IMR-90 (cell line): Measurements from ENCODE around the gene NIPA2. TPM values are rescaled to one million over a fixed set of nuclear protein-coding genes. Genes with fewer than 3 reads are reported as not detected.
A peak's percentile ranks its signal among the peaks of the same experiment; 100 is the strongest.

Source experiments
- ATAC-seq: fragments of 200-7000 bp; cut with Tn5 transposase; 2 replicates; pipeline ENCODE4 v1.9.1; 2020; ENCODE audit warnings: low read depth, mild to moderate bottlenecking, moderate library complexity
- BruUV-seq: library from RNA; stranded (reverse); fragments of 400-500 nt; replicated peaks from 2 replicates; lab custom pipeline; 2021; lab: Mats Ljungman, UMichigan
- CTCF ChIA-PET: fragments of 300-600 bp; formaldehyde crosslinking; extraction: SDS; loops from one replicate; lab custom pipeline; 2021; ENCODE audit warnings: antibody characterized with exemption; lab: Yijun Ruan, JAX
- POLR2A ChIA-PET: fragments of 300-600 bp; sonication (Branson Sonifier 250); formaldehyde crosslinking; loops from one replicate; lab custom pipeline; 2022; ENCODE audit warnings: antibody characterized with exemption; ENCODE audit not compliant: unreplicated experiment; lab: Charles Lee
- DNase-seq: peaks from one replicate; pipeline ENCODE4 v3.0.0; 2013
- H2AFZ ChIP-seq: replicated peaks from 2 replicates; pipeline ENCODE3; 2013; ENCODE audit warnings: low read length, mild to moderate bottlenecking; ENCODE audit not compliant: poor library complexity
- H2AK5ac ChIP-seq: 2 replicates; pipeline ENCODE4 v1.6.1; 2013; ENCODE audit warnings: low read depth, low read length, inconsistent platforms
- H2AK9ac ChIP-seq: replicated peaks from 2 replicates; pipeline ENCODE3; 2013; ENCODE audit warnings: mild to moderate bottlenecking, low read depth, low read length, moderate library complexity; ENCODE audit not compliant: poor library complexity
- H2BK120ac ChIP-seq: 2 replicates; pipeline ENCODE4 v1.6.1; 2013; ENCODE audit warnings: low read depth, low read length, inconsistent platforms
- H2BK15ac ChIP-seq: 3 replicates; pipeline ENCODE4 v1.6.1; 2013; ENCODE audit warnings: low read depth, low read length, inconsistent platforms
- H2BK20ac ChIP-seq: 2 replicates; pipeline ENCODE4 v1.6.1; 2013; ENCODE audit warnings: low read depth, mild to moderate bottlenecking, inconsistent platforms, low read length, moderate library complexity
- H2BK5ac ChIP-seq: 2 replicates; pipeline ENCODE4 v1.6.1; 2013; ENCODE audit warnings: mild to moderate bottlenecking, low read depth, low read length, inconsistent platforms; ENCODE audit not compliant: poor library complexity, severe bottlenecking
- H3K14ac ChIP-seq: replicated peaks from 2 replicates; pipeline ENCODE4 v1.6.1; 2013; ENCODE audit warnings: low read depth, low read length, inconsistent platforms
- H3K18ac ChIP-seq: 2 replicates; pipeline ENCODE4 v1.6.1; 2013; ENCODE audit warnings: low read depth, low read length, control low read depth
- H3K23ac ChIP-seq: 2 replicates; pipeline ENCODE4 v1.6.1; 2013; ENCODE audit warnings: low read depth, low read length, inconsistent platforms
- H3K27ac ChIP-seq: 2 replicates; pipeline ENCODE4 v1.5.1; 2013; ENCODE audit warnings: mild to moderate bottlenecking, control low read depth, low read length; ENCODE audit not compliant: insufficient read depth
- H3K27me3 ChIP-seq: 2 replicates; pipeline ENCODE4 v1.6.1; 2013; ENCODE audit warnings: low read length; ENCODE audit not compliant: control insufficient read depth, insufficient read depth
- H3K36me3 ChIP-seq: 2 replicates; pipeline ENCODE4 v1.6.1; 2013; ENCODE audit warnings: low read length, mixed read lengths; ENCODE audit not compliant: control insufficient read depth, insufficient read depth
- H3K4ac ChIP-seq: 2 replicates; pipeline ENCODE4 v1.6.1; 2013; ENCODE audit warnings: low read depth, low read length, inconsistent platforms
- H3K4me1 ChIP-seq: 2 replicates; pipeline ENCODE4 v1.6.1; 2013; ENCODE audit warnings: low read length, mixed read lengths; ENCODE audit not compliant: control insufficient read depth, insufficient read depth
- H3K4me2 ChIP-seq: 2 replicates; pipeline ENCODE4 v1.6.1; 2013; ENCODE audit warnings: low read depth, mild to moderate bottlenecking, control low read depth, low read length, moderate library complexity
- H3K4me3 ChIP-seq: 2 replicates; pipeline ENCODE4 v1.5.1; 2013; ENCODE audit warnings: low read depth, mild to moderate bottlenecking, control low read depth, low read length, moderate library complexity; ENCODE audit not compliant: insufficient read depth
- H3K56ac ChIP-seq: 2 replicates; pipeline ENCODE4 v1.6.1; 2013; ENCODE audit warnings: low read length, inconsistent platforms; ENCODE audit not compliant: insufficient read depth; ENCODE audit errors: extremely low read depth
- H3K79me1 ChIP-seq, 2 experiments: 2 replicates each; pipeline ENCODE4 v1.6.1; 2013; ENCODE audit warnings: low read length in 2 of 2, inconsistent platforms in 1 of 2, low read depth in 1 of 2
- H3K9ac ChIP-seq: 2 replicates; pipeline ENCODE4 v1.6.1; 2013; ENCODE audit warnings: low read depth, low read length, control low read depth
- H3K9me1 ChIP-seq: 2 replicates; pipeline ENCODE4 v1.6.1; 2013; ENCODE audit warnings: low read length, inconsistent platforms; ENCODE audit not compliant: insufficient read depth
- H3K9me3 ChIP-seq: 2 replicates; pipeline ENCODE4 v1.6.1; 2013; ENCODE audit warnings: low read length; ENCODE audit not compliant: control insufficient read depth, insufficient read depth
- H4K20me1 ChIP-seq: 2 replicates; pipeline ENCODE4 v1.6.1; 2013; ENCODE audit warnings: low read length, inconsistent platforms; ENCODE audit not compliant: insufficient read depth
- H4K5ac ChIP-seq: 2 replicates; pipeline ENCODE4 v1.6.1; 2013; ENCODE audit warnings: mild to moderate bottlenecking, low read depth, low read length, control low read depth
- H4K8ac ChIP-seq, 2 experiments: 2 replicates each; pipeline ENCODE4 v1.6.1; 2013; ENCODE audit warnings: low read depth in 2 of 2, low read length in 2 of 2, control low read depth in 1 of 2, inconsistent platforms in 1 of 2
- H4K91ac ChIP-seq: 2 replicates; pipeline ENCODE4 v1.6.1; 2013; ENCODE audit warnings: low read depth, low read length, inconsistent platforms; ENCODE audit not compliant: insufficient read depth
- MAFK ChIP-seq: IDR thresholded peaks from 2 replicates; pipeline ENCODE4 v1.6.1; 2012; ENCODE audit warnings: low read depth, low read length, improper control_type of control experiment
- NFE2L2 ChIP-seq: fragments of 150-350 bp; IDR thresholded peaks from 2 replicates; pipeline ENCODE4 v1.6.1; 2016; ENCODE audit warnings: low read depth, mild to moderate bottlenecking, low read length
- RFX5 ChIP-seq: IDR thresholded peaks from 2 replicates; pipeline ENCODE4 v1.8.0; 2012; ENCODE audit warnings: low read depth, mild to moderate bottlenecking, low read length, moderate library complexity
- WGBS, 2 experiments: methylation state at CpG; one replicate each; pipeline versions ENCODE4 v1.1.5 to v1.1.7; 2013; ENCODE audit warnings: missing lambda C conversion rate in 2 of 2; ENCODE audit not compliant: insufficient read length in 1 of 2; ENCODE audit errors: extremely low coverage in 2 of 2; 5-methylcytosine and 5-hydroxymethylcytosine counted together
- dilution Hi-C: fragments of 300-500 bp; cut with HindIII; formaldehyde crosslinking; loops from one replicate; pipeline ENCODE4 v1.14.3; 2018; ENCODE audit warnings: low sequenced_read_pairs; ENCODE audit not compliant: unreplicated experiment
- in situ Hi-C: fragments of 300-500 bp; cut with MboI; formaldehyde crosslinking; loops from 3 replicates; pipeline ENCODE4 v1.14.3; 2019; ENCODE audit warnings: low sequenced_read_pairs, inconsistent platforms, mixed read lengths
- intact Hi-C: fragments of 100-400 bp; cut with micrococcal nuclease; formaldehyde crosslinking; loops from 2 replicates; pipeline ENCODE4 v1.10.0; 2022
- polyA plus RNA-seq, 3 experiments: library from polyadenylated mRNA; depleted of rRNA; stranded (reverse); fragments of >200 nt; gene quantifications; 2 replicates each; pipeline ENCODE4 v1.2.3, GENCODE V29; 2012; ENCODE audit warnings: low replicate concordance in 1 of 3
- total RNA-seq: library from RNA; depleted of rRNA; stranded (reverse); fragments of >200 nt; gene quantifications from 2 replicates; pipeline ENCODE4 v1.2.3, GENCODE V29; 2012

NIPA2 gene
- total and polyA plus RNA-seq, 2 of the 4 experiments (the other 2 are of a cell fraction) = 33.0 to 38.0 TPM

GRCh38 chr15:22823495-22824128, 14.9 kb upstream of the NIPA2 start:
- Histone ChIP-seq H3K18ac (no peak overlapping the region), H2BK15ac (no peak overlapping the region), H2BK20ac (no peak overlapping the region), H3K4me1 (no peaks in the 10 kb centered on the region), H3K36me3 (peaks cover 19% of the 10 kb centered on the region), H3K23ac (no peak overlapping the region), H2AK9ac (no peak overlapping the region), H3K27ac (no peak overlapping the region), H3K56ac (no peak overlapping the region), H3K9ac (no peak overlapping the region), H3K9me1 (peaks cover 7% of the 10 kb centered on the region; the same call in 1 of the 2 replicates), H3K79me1 (no peaks in the 10 kb centered on the region; a peak in 1 of 4 replicates), H2AFZ (peak overlapping the region; percentile 23), H3K4ac (no peak overlapping the region), H3K4me2 (no peak overlapping the region), H4K5ac (no peak overlapping the region), H3K4me3 (no peak overlapping the region), H4K8ac (no peak overlapping the region), H2AK5ac (no peak overlapping the region), H2BK5ac (no peak overlapping the region), H3K27me3 (no peaks in the 10 kb centered on the region), H2BK120ac (no peak overlapping the region), H4K20me1 (no peaks in the 10 kb centered on the region), H3K14ac (no peak overlapping the region), H4K91ac (no peak overlapping the region), H3K9me3 (no peaks in the 10 kb centered on the region)
- DNase-seq (no peak), ATAC-seq (no peak)
- in situ Hi-C loops (loop anchor here (25.0 kb wide), 1 partner anchor 111 kb away; no protein-coding TSS in a partner anchor), intact Hi-C loops (no loop called here), dilution Hi-C loops (no loop called here)
- CTCF ChIA-PET = no interaction called here
- 95% methylated on average over 20 of the region's 29 CpGs; no CpG with 5 or more reads in 1 of the 2 experiments for WGBS, 2 experiments
- no peak for TF ChIP-seq MAFK
- no peak for TF ChIP-seq RFX5
- TF ChIP-seq NFE2L2 = no peak
- POLR2A ChIA-PET = no interaction called here
- BruUV-seq = no TSS peak
